HG03108 (cell line): ENCODE data around the gene S100A5.
A peak's percentile ranks its signal among the peaks of the same experiment; 100 is the strongest.
"Not testable (repeated sequence)": the region's sequence is repeated elsewhere in the genome, so short reads cannot be mapped to it uniquely, and the experiment has no call there.

Source experiments
- ATAC-seq: cut with Tn5 transposase; IDR thresholded peaks from one replicate; pipeline ENCODE4 v1.9.1; 2021; ENCODE audit warnings: moderate library complexity; ENCODE audit not compliant: unreplicated experiment

The S100A5 gene

GRCh38 chr1:153540394-153541361 is at the start of gene S100A5:
TSS of gene S100A5 (minus strand) at chr1:153540934. CDS start at chr1:153540191, 743 bp downstream.
- ATAC-seq, result no peak

- ATAC-seq, result no peak
Measured at GRCh38 chr1:153588482-153588881, 47.7 kb upstream of the S100A5 start.

- ATAC-seq, result not testable (repeated sequence)
Measured at GRCh38 chr1:153588033-153588432, 47.3 kb upstream of the S100A5 start.

GRCh38 chr1:153587314-153587713 is 46.6 kb upstream of the S100A5 start:
- no peak for ATAC-seq

GRCh38 chr1:153586347-153586746 is 45.6 kb upstream of the S100A5 start:
- no peak for ATAC-seq

- ATAC-seq, result no peak
Measured at GRCh38 chr1:153585006-153585405, 44.3 kb upstream of the S100A5 start.

GRCh38 chr1:153583976-153584375 is 43.2 kb upstream of the S100A5 start:
- no peak for ATAC-seq

GRCh38 chr1:153583514-153583913 is 42.8 kb upstream of the S100A5 start:
- ATAC-seq, result not testable (repeated sequence)

GRCh38 chr1:153582836-153583235 is 42.1 kb upstream of the S100A5 start:
- not testable (repeated sequence) for ATAC-seq

GRCh38 chr1:153578936-153579335 is 38.2 kb upstream of the S100A5 start:
- no peak for ATAC-seq

GRCh38 chr1:153578490-153578889 is 37.8 kb upstream of the S100A5 start:
- no peak for ATAC-seq

GRCh38 chr1:153577624-153578051 is 36.9 kb upstream of the S100A5 start:
- no peak for ATAC-seq

GRCh38 chr1:153577138-153577537 is 36.4 kb upstream of the S100A5 start:
- ATAC-seq, result no peak

GRCh38 chr1:153575497-153575896 is 34.8 kb upstream of the S100A5 start:
- ATAC-seq, result not testable (repeated sequence)

GRCh38 chr1:153575081-153575491 is 34.4 kb upstream of the S100A5 start:
- not testable (repeated sequence) for ATAC-seq

GRCh38 chr1:153573351-153573750 is 32.6 kb upstream of the S100A5 start:
- ATAC-seq, result no peak

GRCh38 chr1:153572569-153573015 is 31.9 kb upstream of the S100A5 start:
- peak; percentile 60 for ATAC-seq

GRCh38 chr1:153571706-153572105 is 31.0 kb upstream of the S100A5 start:
- no peak for ATAC-seq

GRCh38 chr1:153570874-153571273 is 30.1 kb upstream of the S100A5 start:
- no peak for ATAC-seq

GRCh38 chr1:153569465-153569864 is 28.7 kb upstream of the S100A5 start:
- no peak for ATAC-seq

GRCh38 chr1:153568367-153569099 is 27.8 kb upstream of the S100A5 start:
- ATAC-seq, result no peak
